Right lobe of liver (tissue), 6 donors: ENCODE results near the gene ZBTB9. TPM values are rescaled to one million over a fixed set of nuclear protein-coding genes. Genes with fewer than 3 reads are reported as not detected.

ENCODE experiments used
- ATAC-seq, 4 donors: fragments of 200-7000 bp; cut with Tn5 transposase; one replicate each; pipeline ENCODE4 v1.9.1; 2020; ENCODE audit warnings: mild to moderate bottlenecking in 4 of 4, moderate library complexity in 4 of 4
- DNase-seq, 3 donors: peaks; one replicate each; pipeline ENCODE4 v3.0.0-alpha.2; 2020
- H3K27ac ChIP-seq, 3 donors: fragments of 200-600 bp; one replicate each; pipeline ENCODE4 v1.8.0; 2022
- H3K27me3 ChIP-seq, 2 donors: fragments of 200-600 bp; one replicate each; pipeline ENCODE4 v1.8.0; 2022
- H3K36me3 ChIP-seq, 4 donors: fragments of 200-600 bp; sonication (generic) in 1 of 4; one replicate each; pipeline versions ENCODE4 v1.5.1 to v1.8.0; 2017 to 2022; ENCODE audit warnings: control low read depth in 1 of 4
- H3K4me1 ChIP-seq, 4 donors: fragments of 200-600 bp; sonication (generic) in 1 of 4; one replicate each; pipeline versions ENCODE4 v1.5.1 to v1.8.0; 2017 to 2022; ENCODE audit warnings: control low read depth in 1 of 4
- H3K4me3 ChIP-seq, 3 donors: fragments of 200-600 bp; one replicate each; pipeline ENCODE4 v1.8.0; 2022
- H3K9me3 ChIP-seq, 4 donors: fragments of 200-600 bp; sonication (generic) in 1 of 4; one replicate each; pipeline versions ENCODE4 v1.5.1 to v1.8.0; 2017 to 2022; ENCODE audit warnings: control low read depth in 1 of 4
- CTCF ChIP-seq, 4 donors: fragments of 200-600 bp in 3 of 4; fragments of 450-650 bp in 1 of 4; IDR thresholded peaks; one replicate each; pipeline versions ENCODE4 v1.5.1 to v1.8.0; 2016 to 2022; ENCODE audit warnings: antibody characterized with exemption in 4 of 4, mild to moderate bottlenecking in 2 of 4
- POLR2A ChIP-seq: fragments of 450-650 bp; IDR thresholded peaks from one replicate; pipeline ENCODE4 v1.6.1; 2017; ENCODE audit warnings: antibody characterized with exemption, mild to moderate bottlenecking
- WGBS: methylation state at CpG from one replicate; pipeline ENCODE4 v1.1.6; 2018; ENCODE audit warnings: low coverage, low lambda C conversion rate; ENCODE audit not compliant: insufficient coverage; ENCODE audit errors: missing lambda C conversion rate; 5-methylcytosine and 5-hydroxymethylcytosine counted together
- intact Hi-C, 2 donors: fragments of 100-400 bp; cut with DNase I; formaldehyde crosslinking; loops; one replicate each; pipeline versions ENCODE4 v1.11.2 to v1.14.1; 2022
- total RNA-seq, 6 experiments: library from RNA; depleted of rRNA in 2 of 6; stranded (reverse); fragments of >200 nt in 2 of 6; fragmentation: NEBNext Ultra II Directional in 3 of 6; extraction: Animal tissue kit (Norgen Biotek cat#: 25700) in 3 of 6; gene quantifications; one replicate each; pipeline versions ENCODE4 v1.1.0 to v1.2.4, GENCODE V29; 2016 to 2023
- donor health status: DM: no; HTN: yes; CAD: no.
- donor health status: DM: no; HTN: no; CAD: no.
- donor health status: DM: no; HTN: no; CAD: no.
- donor health status: DM: no; HTN: yes; CAD: no.
- donor health status: DM: no; HTN: yes; CAD: no.

ZBTB9 gene
- total RNA-seq, 6 experiments from 2014 or later, result 2.5 to 3.8 (median 2.9) TPM

GRCh38 chr6:33427585-33428223 is 26.7 kb upstream of the ZBTB9 start:
- Histone ChIP-seq H3K4me3 (peak overlapping the region; percentile 31 to 46 (median 38)), H3K27me3 (no peaks in the 10 kb centered on the region), H3K9me3 (no peaks in the 10 kb centered on the region), H3K36me3 (no peaks in the 10 kb centered on the region), H3K27ac (peak overlapping the region in 1 of 3 donors; percentile 18), H3K4me1 (peaks cover 0 to 24% (median 0%) of the 10 kb centered on the region in 4 donors)
- DNase-seq (peak in 2 of 3 donors; percentile 72 to 73), ATAC-seq (no peak)
- 0% methylated on average over 6 of the region's 79 CpGs for WGBS
- TF ChIP-seq CTCF (IDR thresholded peaks at IDR 0.05) (no peak), POLR2A (no peak)
- intact Hi-C loops, result no loop called here

- ATAC-seq (peak in 1 of 4 donors; percentile 3), DNase-seq (no peak)
- Histone ChIP-seq H3K4me3 (peak overlapping the region; percentile 12 to 46 (median 18)), H3K9me3 (no peaks in the 10 kb centered on the region), H3K27ac (peak overlapping the region in 1 of 3 donors; percentile 18), H3K27me3 (no peaks in the 10 kb centered on the region), H3K4me1 (peaks cover 0 to 24% (median 0%) of the 10 kb centered on the region in 4 donors), H3K36me3 (no peaks in the 10 kb centered on the region)
- intact Hi-C loops, result no loop called here
- TF ChIP-seq POLR2A, result no peak
- 38% methylated on average over 2 of the region's 33 CpGs for WGBS
These were observed 26.0 kb upstream of the ZBTB9 start for GRCh38 chr6:33428224-33428965.

GRCh38 chr6:33428966-33429749 is 25.2 kb upstream of the ZBTB9 start:
- WGBS, result 70% methylated on average over 4 of the region's 5 CpGs
- DNase-seq, result no peak
- ATAC-seq, result no peak
- no peak overlapping the region for H3K27ac ChIP-seq
- no peaks in the 10 kb centered on the region for H3K27me3 ChIP-seq
- H3K4me3 ChIP-seq, result no peak overlapping the region
- H3K9me3 ChIP-seq, result no peaks in the 10 kb centered on the region
- intact Hi-C loops, result no loop called here
- TF ChIP-seq CTCF (IDR thresholded peaks at IDR 0.05) (no peak), POLR2A (no peak)
- H3K4me1 ChIP-seq, result peaks cover 0 to 24% (median 0%) of the 10 kb centered on the region in 4 donors
- no peaks in the 10 kb centered on the region for H3K36me3 ChIP-seq

GRCh38 chr6:33429750-33430052 is 24.7 kb upstream of the ZBTB9 start:
- DNase-seq (no peak), ATAC-seq (no peak)
- Histone ChIP-seq H3K4me1 (peaks cover 0 to 24% (median 0%) of the 10 kb centered on the region in 4 donors), H3K27ac (no peak overlapping the region), H3K36me3 (no peaks in the 10 kb centered on the region), H3K4me3 (no peak overlapping the region), H3K9me3 (no peaks in the 10 kb centered on the region), H3K27me3 (no peaks in the 10 kb centered on the region)
- TF ChIP-seq CTCF (IDR thresholded peaks at IDR 0.05) (no peak), POLR2A (no peak)
- 23% methylated on average over 2 of the region's 2 CpGs for WGBS
- intact Hi-C loops, result no loop called here
